Lower leg skin (tissue), 3 donors: ENCODE results near the gene PPP1R7.
"Not testable (repeated sequence)": the region's sequence is repeated elsewhere in the genome, so short reads cannot be mapped to it uniquely, and the experiment has no call there.

Experiments
- POLR2A ChIP-seq, 2 donors: fragments of 450-650 bp; IDR thresholded peaks; one replicate each; pipeline ENCODE4 v1.6.1; 2016 to 2017; ENCODE audit warnings: antibody characterized with exemption in 2 of 2, mild to moderate bottlenecking in 1 of 2, moderate library complexity in 1 of 2
- TF ChIP-seq, protein P1 (sequence below), 3 donors: fragments of 450-650 bp; IDR thresholded peaks; one replicate each; pipeline ENCODE4 v1.5.1; 2016; ENCODE audit warnings: antibody characterized with exemption in 3 of 3, mild to moderate bottlenecking in 3 of 3, moderate library complexity in 2 of 3

GRCh38 chr2:241104611-241105010 is 45.7 kb upstream of the PPP1R7 start:
- TF ChIP-seq, protein P1, sequence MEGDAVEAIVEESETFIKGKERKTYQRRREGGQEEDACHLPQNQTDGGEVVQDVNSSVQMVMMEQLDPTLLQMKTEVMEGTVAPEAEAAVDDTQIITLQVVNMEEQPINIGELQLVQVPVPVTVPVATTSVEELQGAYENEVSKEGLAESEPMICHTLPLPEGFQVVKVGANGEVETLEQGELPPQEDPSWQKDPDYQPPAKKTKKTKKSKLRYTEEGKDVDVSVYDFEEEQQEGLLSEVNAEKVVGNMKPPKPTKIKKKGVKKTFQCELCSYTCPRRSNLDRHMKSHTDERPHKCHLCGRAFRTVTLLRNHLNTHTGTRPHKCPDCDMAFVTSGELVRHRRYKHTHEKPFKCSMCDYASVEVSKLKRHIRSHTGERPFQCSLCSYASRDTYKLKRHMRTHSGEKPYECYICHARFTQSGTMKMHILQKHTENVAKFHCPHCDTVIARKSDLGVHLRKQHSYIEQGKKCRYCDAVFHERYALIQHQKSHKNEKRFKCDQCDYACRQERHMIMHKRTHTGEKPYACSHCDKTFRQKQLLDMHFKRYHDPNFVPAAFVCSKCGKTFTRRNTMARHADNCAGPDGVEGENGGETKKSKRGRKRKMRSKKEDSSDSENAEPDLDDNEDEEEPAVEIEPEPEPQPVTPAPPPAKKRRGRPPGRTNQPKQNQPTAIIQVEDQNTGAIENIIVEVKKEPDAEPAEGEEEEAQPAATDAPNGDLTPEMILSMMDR (IDR thresholded peaks at IDR 0.05), result not testable (repeated sequence)
- not testable (repeated sequence) for TF ChIP-seq POLR2A (IDR thresholded peaks at IDR 0.05)
